HG03159 (cell line): ENCODE data around the gene USO1.
"Not testable (repeated sequence)": the region's sequence is repeated elsewhere in the genome, so short reads cannot be mapped to it uniquely, and the experiment has no call there.

ENCODE experiments used
- ATAC-seq: cut with Tn5 transposase; IDR thresholded peaks from one replicate; pipeline ENCODE4 v1.9.1; 2021; ENCODE audit warnings: mild to moderate bottlenecking, moderate library complexity; ENCODE audit not compliant: unreplicated experiment

Gene USO1, protein sequence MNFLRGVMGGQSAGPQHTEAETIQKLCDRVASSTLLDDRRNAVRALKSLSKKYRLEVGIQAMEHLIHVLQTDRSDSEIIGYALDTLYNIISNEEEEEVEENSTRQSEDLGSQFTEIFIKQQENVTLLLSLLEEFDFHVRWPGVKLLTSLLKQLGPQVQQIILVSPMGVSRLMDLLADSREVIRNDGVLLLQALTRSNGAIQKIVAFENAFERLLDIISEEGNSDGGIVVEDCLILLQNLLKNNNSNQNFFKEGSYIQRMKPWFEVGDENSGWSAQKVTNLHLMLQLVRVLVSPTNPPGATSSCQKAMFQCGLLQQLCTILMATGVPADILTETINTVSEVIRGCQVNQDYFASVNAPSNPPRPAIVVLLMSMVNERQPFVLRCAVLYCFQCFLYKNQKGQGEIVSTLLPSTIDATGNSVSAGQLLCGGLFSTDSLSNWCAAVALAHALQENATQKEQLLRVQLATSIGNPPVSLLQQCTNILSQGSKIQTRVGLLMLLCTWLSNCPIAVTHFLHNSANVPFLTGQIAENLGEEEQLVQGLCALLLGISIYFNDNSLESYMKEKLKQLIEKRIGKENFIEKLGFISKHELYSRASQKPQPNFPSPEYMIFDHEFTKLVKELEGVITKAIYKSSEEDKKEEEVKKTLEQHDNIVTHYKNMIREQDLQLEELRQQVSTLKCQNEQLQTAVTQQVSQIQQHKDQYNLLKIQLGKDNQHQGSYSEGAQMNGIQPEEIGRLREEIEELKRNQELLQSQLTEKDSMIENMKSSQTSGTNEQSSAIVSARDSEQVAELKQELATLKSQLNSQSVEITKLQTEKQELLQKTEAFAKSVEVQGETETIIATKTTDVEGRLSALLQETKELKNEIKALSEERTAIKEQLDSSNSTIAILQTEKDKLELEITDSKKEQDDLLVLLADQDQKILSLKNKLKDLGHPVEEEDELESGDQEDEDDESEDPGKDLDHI

GRCh38 chr4:75724066-75724866 is at the start of gene USO1:
TSS of gene USO1 (plus strand) at chr4:75724577. CDS start at chr4:75724820, 243 bp downstream.
- peak; percentile 89 for ATAC-seq

DNA sequence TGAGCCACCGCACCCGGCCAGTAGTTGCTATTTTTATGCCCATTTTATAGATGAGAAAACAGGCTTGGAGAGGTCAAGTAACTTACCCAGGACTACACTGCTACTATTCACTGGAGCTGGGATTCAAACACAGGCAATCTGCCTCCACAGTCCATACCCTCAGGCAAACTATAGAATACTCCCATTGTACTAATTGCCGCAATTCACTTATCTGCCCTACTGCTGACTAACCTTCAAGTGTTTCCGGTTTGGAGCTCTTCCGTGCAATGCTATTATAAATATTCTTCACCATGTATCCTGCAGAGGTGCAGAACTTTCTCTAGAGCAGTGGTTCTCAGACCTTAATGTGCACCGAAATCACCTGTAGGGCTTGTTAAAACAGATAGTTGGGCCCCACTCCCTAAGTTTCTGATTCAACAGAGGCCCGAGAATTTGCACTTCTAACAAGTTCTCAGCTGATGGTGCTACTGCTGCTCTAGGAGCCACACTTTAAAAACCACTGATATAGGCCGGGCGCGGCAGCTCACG is 49.3 kb upstream of the USO1 start:
- ATAC-seq, result no peak

DNA sequence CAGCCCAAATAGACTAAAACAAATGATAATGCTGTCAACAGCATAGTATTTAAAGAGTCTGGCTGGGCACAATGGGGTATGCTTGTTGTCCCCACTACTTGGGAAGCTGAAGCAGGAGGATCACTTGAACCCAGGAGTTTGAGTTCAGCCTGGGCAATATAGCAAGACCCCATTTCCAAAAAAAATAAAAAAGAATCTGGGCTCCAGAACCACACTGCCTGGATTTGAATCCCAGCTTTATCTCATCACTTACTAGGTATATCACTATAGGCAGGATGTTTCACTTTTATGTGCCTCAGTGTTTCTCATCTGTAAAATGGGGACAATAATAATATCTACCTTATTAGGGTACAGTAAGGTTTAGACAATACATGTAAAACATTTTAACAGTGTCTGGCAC is 45.9 kb upstream of the USO1 start:
- ATAC-seq, result no peak

DNA sequence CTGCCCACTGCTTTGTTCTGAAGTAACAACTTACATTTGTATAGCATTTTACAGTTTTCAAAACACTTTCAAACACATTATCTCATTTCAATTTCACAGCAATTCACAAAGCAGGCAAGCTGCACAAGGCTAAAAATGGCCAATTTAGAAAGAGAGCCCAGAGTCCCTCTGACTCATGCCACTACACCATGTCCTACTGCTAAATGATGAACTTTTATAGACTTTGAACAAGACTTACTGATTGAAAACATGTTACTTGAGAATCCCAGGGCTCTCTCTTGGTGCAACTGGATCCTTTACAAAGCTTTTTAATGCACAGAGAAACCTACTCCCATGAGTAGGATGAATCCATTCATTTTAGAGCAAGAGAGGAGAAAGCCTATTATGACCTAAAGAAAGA is 45.4 kb upstream of the USO1 start:
- no peak for ATAC-seq

GRCh38 chr4:75679876-75680575 is 44.4 kb upstream of the USO1 start:
- no peak for ATAC-seq

DNA sequence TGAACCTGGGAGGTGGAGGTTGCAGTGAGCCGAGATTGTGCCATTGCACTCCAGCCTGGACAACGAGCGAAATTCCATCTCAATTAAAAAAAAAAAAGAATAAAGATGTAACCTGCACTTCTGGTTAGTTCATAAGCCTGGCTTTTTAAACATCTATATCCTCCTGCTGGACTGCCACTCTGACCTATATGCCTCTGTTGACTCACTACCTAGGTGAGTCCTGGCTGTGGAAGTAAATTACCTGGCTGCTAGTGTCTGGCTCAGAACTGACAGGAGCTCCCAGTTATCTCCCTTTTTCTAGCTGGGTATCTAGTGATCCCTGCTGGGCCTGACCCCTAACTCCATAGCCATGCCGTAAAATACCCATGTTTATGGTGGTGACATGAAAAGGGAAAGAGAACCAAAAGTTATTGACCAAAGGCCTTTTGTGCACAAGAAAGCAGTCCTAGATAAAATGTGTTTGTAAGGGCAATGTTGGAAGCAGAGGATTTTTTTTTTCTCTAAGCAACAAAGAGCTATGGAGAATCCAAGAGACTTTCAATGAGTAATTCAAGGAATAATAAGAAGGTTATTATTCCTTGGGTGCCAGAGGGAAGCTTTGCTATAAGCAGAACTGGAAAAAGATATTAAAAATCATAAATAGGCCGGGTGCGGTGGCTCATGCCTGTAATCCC is 40.8 kb upstream of the USO1 start:
- no peak for ATAC-seq

DNA sequence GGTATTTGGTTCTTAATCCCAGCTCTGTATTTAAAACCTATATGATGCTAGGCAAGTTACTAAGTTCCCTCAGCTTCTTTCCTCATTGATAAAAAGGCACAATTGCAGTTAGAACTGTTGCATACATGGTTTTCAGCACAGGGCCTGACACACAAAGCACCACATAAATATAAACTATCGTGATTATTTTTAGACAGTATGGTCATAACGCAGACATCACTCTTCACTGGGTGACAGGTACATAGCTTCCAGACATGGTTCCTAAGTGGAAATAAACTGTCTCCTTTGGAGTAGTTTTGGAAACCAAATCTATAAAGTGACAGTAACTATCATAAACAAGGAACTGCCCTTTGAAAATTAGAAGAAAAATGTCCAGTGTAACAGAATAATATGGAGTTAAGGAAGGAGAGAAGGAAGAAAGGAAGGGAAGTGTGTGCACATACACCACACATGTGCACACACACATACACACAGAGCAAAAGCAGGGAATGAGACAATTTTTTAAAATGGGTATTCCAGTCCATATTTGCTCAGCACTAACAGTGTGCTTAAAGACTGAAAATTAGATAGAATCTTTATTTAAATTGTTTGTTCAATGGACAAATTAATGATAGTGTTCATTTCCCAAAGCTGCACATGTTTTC is 38.7 kb upstream of the USO1 start:
- ATAC-seq, result no peak

- no peak for ATAC-seq
These were observed 38.0 kb upstream of the USO1 start for GRCh38 chr4:75686346-75686745.

- ATAC-seq, result not testable (repeated sequence)
These were observed 37.3 kb upstream of the USO1 start for GRCh38 chr4:75687125-75687524.

- not testable (repeated sequence) for ATAC-seq
These were observed 32.3 kb upstream of the USO1 start for GRCh38 chr4:75692066-75692465.

- ATAC-seq, result no peak
These were observed 28.3 kb upstream of the USO1 start for GRCh38 chr4:75696071-75696470.

- no peak for ATAC-seq
These were observed 27.8 kb upstream of the USO1 start for GRCh38 chr4:75696581-75696980.

DNA sequence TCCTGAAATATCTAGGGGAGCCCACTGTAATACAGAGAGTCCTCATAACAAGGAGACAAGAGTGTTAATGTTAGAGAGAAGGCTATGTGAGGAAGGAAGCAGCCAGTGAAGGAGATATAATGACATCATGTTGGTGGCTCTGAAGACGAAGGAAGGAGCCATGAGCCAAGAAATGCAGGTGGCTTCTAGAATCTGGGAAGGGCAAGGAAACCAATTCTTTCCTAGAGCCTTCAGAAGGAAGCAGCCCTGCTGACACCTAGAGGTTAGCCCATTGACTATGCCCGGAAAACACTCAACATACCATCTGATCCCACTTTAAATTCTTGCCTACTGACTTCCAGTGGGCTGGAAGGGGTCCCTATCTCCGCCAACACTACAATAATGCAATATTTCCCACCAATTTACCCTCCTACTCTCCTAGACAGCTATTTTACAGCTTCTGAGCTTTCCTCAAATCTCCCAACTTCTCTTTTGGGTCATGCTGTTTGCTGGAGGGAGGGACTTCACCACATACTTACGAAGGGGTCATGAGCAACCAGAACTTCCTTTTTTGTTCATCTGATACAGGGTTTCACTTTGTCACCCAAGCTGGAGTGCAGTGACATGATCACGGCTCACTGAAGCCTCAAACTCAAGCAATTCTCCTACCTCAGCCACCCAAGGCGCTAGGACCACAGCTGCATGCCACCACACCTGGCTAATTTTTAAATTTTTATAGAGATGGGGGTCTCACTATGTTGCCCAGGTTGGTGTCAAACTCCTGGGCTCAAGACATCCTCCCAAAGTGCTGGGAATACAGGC is 26.0 kb upstream of the USO1 start:
- peak; percentile 95 for ATAC-seq

- peak; percentile 33 for ATAC-seq
These were observed 25.5 kb upstream of the USO1 start for GRCh38 chr4:75698963-75699228.

DNA sequence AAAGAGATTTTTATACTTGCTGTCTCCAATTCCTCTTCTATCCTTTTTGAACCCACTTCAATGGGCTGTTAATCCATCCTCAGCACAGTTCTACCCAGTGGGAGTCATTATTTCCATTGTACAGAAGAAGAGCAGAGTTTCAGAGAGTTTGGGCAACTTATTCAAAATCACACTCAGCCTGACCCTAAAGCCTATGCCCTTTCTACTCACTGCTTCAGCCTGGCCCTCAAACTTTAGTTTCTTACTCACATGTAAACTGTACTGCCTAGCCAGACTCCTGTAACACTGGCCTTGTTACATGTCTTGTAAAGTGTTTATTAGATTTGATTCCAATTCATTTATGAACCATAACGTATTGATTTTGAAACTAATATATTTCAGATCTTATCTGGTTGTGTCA is 25.1 kb upstream of the USO1 start:
- no peak for ATAC-seq

GRCh38 chr4:75702919-75703411 is 21.4 kb upstream of the USO1 start:
- no peak for ATAC-seq

DNA sequence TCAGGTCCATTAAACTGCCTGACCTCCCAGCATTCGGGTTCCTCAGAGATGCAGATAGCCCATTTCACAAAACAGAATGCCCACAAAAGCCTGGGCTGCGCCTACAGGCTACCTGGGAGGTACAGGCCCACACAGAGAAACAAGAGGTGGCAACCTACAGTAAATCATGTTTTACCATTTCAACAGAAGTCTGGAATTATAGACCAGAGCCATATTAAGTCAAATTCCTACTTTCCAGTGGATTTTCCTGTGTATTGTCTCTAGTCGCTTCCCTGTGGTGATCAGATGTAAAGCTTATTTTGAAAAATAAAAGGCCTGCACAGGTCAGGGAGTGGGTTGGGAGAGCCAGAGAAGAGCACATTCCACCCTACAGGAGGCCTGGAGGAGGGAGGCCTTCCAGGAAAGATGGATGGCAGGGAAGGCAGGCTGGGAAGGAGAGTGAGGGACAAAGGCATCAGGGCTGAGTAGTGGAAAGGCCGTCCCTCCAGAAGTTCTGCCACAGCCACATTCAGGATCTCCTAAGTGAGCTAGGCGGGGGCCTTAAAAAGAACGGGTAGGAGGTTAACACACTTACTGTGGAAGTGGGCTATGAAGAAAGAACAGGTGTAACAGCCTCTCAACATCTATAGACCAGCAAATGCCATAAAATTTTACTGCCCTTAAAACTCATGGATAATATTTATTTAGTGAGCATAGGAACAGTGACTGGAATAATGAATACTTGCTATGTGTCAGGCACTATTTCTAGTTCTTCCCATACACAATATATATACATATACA is 19.0 kb upstream of the USO1 start:
- ATAC-seq, result no peak
